DMS53 (cell line): ENCODE results near the gene ULK4.
A peak's percentile ranks its signal among the peaks of the same experiment; 100 is the strongest.
"Not testable (repeated sequence)": the region's sequence is repeated elsewhere in the genome, so short reads cannot be mapped to it uniquely, and the experiment has no call there.

Source experiments
- DNase-seq: peaks from one replicate; lab custom pipeline; 2025; lab: John Stamatoyannopoulos, UW

ULK4 gene

GRCh38 chr3:41307065-41307464, 654.8 kb downstream of the ULK4 start:
- DNase-seq, result no peak

GRCh38 chr3:41304593-41304992, 657.3 kb downstream of the ULK4 start:
- no peak for DNase-seq

- no peak for DNase-seq
Measured at GRCh38 chr3:41302295-41302694, 659.6 kb downstream of the ULK4 start.

- no peak for DNase-seq
Measured at GRCh38 chr3:41301548-41301947, 660.4 kb downstream of the ULK4 start.

GRCh38 chr3:41299036-41299435, 662.9 kb downstream of the ULK4 start:
- DNase-seq, result no peak

- no peak for DNase-seq
Measured at GRCh38 chr3:41297750-41298149, 664.2 kb downstream of the ULK4 start.

GRCh38 chr3:41296556-41296955, 665.3 kb downstream of the ULK4 start:
- DNase-seq, result no peak

GRCh38 chr3:41295740-41296139, 666.2 kb downstream of the ULK4 start:
- DNase-seq, result no peak

GRCh38 chr3:41293169-41293681, 668.7 kb downstream of the ULK4 start:
- DNase-seq, result no peak

GRCh38 chr3:41290736-41291135, 671.2 kb downstream of the ULK4 start:
- DNase-seq, result no peak

GRCh38 chr3:41290306-41290705, 671.6 kb downstream of the ULK4 start:
- no peak for DNase-seq

- DNase-seq, result no peak
Measured at GRCh38 chr3:41288785-41289184, 673.1 kb downstream of the ULK4 start.

GRCh38 chr3:41286305-41286704, 675.6 kb downstream of the ULK4 start:
- no peak for DNase-seq

GRCh38 chr3:41284934-41285333, 677.0 kb downstream of the ULK4 start:
- DNase-seq, result not testable (repeated sequence)

GRCh38 chr3:41277790-41278465, 684.0 kb downstream of the ULK4 start:
- DNase-seq, result no peak

- DNase-seq, result no peak
Measured at GRCh38 chr3:41276191-41276590, 685.7 kb downstream of the ULK4 start.

- DNase-seq, result no peak
Measured at GRCh38 chr3:41274944-41275668, 686.8 kb downstream of the ULK4 start.

GRCh38 chr3:41272667-41273066, 689.2 kb downstream of the ULK4 start:
- DNase-seq, result no peak

GRCh38 chr3:41267975-41268640, 693.8 kb downstream of the ULK4 start:
- DNase-seq, result peak; percentile 89

- no peak for DNase-seq
Measured at GRCh38 chr3:41265823-41266273, 696.1 kb downstream of the ULK4 start.

- DNase-seq, result peak; percentile 37
Measured at GRCh38 chr3:41265011-41265545, 696.8 kb downstream of the ULK4 start.

- no peak for DNase-seq
Measured at GRCh38 chr3:41260063-41260450, 701.8 kb downstream of the ULK4 start.
